Inflammatory macrophage (primary cell): ENCODE data around the gene NAA25.
"Not testable (repeated sequence)": the region's sequence is repeated elsewhere in the genome, so short reads cannot be mapped to it uniquely, and the experiment has no call there.

Experiments
- DNase-seq, 2 donors: peaks; one replicate each; pipeline ENCODE4 v3.0.0-alpha.2; 2020 to 2022

NAA25 gene

GRCh38 chr12:112116232-112117060 lies 7.9 kb upstream of the NAA25 start:
- DNase-seq: peak; percentile 82

DNA sequence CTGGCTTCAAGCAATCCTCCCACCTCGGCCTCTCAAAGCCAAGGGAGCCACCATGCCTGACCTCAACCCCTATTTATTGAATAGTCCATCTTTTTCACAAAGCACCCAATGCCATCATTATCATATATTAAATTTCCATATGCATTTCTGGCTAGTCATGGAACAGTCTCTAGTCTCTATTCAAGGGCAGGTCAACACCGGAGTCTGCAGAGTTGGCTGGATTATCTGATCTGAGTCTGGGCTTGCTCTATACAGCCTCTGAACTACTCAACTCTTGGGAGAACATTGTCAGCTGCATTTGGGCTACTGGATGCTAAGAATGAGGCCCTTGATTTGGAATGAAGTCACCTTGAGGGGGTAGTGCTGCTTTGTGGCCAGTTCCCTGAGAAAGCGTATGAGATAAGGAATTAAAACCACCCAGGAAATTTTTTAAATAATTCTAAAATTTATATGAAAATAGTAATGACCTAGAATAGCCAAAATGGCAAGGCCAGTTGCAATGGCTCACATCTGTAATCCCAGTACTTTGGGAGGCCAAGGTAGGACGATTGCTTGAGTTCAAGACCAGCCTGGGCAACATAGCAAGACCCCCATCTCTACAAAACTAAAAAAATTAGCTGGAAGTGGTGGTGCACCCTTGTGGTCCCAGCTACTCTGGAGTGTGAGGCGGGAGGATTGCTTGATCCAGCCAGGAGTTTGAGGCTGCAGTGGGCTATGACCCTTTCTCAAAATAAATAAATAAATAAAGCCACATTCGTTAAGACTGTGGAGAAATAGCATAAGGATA lies 6.9 kb upstream of the NAA25 start:
- DNase-seq: no peak

- DNase-seq: no peak
Observed at GRCh38 chr12:112112409-112113133, 4.0 kb upstream of the NAA25 start.

- DNase-seq: peak in 1 of 2 donors; percentile 25
Observed at GRCh38 chr12:112111931-112112330, 3.3 kb upstream of the NAA25 start.

DNA sequence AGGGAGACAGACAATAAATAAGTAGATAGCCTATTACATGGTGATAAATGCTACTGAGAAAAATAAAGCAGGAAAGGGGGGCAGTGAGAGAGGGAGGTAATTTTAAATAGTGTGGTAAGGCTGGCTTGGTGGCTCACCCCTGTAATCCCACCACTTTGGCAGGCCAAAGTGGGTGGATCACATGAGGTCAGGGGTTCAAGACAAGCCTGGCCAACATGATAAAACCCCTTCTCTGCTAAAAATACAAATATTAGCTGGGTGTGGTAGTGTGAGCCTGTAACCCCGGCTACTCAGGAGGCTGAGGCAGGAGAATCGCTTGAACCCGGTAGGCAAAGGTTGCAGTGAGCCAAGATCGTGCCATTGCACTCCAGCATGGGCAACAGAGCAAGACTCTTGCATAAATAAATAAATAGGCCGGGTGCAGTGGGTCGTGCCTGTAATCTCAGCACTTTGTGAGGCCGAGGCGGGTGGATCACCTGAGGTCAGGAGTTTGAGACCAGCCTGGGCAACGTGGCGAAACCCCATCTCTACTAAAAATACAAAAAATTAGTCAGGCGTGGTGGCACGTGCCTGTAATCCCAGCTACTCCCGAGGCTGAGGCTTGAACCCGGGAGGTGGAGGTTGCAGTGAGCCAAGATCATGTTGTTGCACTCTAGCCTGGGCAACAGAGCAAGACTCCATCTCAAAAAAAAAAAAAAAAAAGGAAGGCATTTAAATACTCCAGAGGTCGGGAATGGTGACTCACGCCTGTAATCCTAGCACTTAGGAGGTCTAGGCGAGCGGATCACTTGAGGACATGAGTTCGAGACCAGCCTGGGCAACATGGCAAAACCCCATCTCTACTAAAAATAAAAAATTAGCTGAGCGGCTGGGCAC lies 2.4 kb upstream of the NAA25 start:
- DNase-seq: not testable (repeated sequence)

- peak; percentile 71 to 83 for DNase-seq
Observed at GRCh38 chr12:112107306-112108201, 1.0 kb downstream of the NAA25 start.

- no peak for DNase-seq
Observed at GRCh38 chr12:112105891-112106290, 2.7 kb downstream of the NAA25 start.

- no peak for DNase-seq
Observed at GRCh38 chr12:112103758-112104503, 4.7 kb downstream of the NAA25 start.

DNA sequence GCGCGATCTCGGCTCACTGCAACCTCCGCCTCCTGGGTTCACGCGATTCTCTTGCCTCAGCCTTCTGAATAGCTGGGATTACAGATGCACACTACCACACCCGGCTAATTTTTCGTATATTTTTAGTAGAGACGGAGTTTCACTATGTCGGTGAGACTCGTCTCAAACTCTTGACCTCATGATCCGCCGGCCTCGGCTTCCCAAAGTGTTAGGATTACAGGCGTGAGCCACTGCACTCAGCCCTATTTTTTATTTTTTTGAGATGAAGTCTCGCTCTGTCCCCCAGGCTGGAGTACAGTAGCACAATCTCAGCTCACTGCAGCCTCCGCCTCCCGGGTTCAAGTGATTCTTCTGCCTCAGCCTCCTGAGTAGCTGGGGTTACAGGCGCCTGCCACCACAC lies 5.8 kb downstream of the NAA25 start:
- DNase-seq: not testable (repeated sequence)

DNA sequence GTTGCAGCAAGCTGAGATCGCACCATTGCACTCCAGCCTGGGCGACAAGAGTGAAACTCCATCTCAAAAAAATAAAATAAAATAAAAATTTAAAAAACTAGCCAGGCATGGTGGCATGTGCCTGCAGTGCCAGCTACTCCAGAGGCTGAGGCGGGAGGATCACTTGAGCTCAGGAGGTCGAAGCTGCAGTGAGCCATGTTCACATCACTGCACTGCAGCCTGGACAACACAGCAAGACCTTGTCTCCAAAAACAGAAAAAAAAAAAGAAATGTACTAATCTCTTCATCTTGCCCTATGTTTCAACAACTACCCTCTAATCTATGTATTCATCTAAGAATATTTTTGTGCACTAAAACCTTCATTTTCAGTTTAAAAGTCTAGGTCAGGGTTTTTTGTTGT lies 6.5 kb downstream of the NAA25 start:
- no peak for DNase-seq

DNA sequence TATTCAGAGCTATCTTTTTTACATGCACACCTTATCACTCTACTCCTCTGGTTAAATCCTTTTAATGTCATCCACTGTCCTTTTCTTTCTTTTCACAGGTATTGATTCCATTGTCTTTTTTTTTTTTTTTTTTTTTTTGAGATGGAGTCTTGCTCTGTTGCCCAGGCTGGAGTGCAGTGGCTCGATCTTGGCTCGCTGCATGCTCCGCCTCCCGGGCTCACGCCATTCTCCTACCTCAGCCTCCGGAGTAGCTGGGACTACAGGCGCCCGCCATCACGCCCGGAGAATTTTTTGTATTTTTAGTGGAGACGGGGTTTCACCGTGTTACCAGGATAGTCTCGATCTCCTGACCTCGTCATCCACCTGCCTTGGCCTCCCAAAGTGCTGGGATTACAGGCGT lies 8.1 kb downstream of the NAA25 start:
- DNase-seq: not testable (repeated sequence)

- no peak for DNase-seq
Observed at GRCh38 chr12:112097641-112098040, 10.9 kb downstream of the NAA25 start.

- peak; percentile 49 to 75 for DNase-seq
Observed at GRCh38 chr12:112096667-112097066, 11.9 kb downstream of the NAA25 start.

DNA sequence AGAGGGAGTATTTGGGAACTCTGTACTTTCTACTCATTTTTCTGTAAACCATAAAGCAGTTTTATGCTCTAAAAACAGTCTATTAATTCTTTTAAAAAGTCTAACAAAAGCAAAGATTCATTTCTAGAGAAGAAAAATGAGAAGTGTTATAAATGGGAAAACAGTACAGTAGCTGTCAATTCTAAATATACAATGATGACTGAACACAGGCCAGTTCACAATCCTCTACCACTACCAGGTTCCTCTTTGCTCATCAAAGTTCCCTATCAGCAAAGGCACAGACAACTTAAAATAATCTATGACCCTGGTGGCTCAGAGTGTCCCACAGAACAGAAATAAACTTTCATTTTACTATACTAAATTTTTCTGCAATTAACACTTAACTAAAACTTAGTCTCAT lies 12.5 kb downstream of the NAA25 start:
- DNase-seq: peak; percentile 75 to 80

DNA sequence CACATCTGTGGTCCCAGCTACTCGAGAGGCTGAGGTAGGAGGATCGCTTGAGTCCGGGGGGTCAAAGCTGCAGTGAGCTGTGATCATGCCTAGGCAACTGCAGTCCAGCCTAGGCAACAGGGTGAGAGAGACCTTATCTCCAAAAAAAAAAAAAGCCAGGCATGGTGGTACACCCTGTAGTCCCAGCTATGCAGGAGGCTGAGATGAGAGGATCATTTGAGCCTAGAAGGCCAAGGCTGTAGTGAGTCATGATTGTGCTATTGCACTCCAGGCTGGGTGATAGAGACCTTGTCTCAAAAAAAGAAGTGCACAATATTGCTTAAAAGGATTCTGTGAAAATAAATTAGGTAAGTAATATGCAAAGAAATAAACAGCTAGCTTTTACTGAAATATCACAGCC lies 17.0 kb downstream of the NAA25 start:
- DNase-seq: no peak

- no peak for DNase-seq
Observed at GRCh38 chr12:112087851-112088250, 20.7 kb downstream of the NAA25 start.

DNA sequence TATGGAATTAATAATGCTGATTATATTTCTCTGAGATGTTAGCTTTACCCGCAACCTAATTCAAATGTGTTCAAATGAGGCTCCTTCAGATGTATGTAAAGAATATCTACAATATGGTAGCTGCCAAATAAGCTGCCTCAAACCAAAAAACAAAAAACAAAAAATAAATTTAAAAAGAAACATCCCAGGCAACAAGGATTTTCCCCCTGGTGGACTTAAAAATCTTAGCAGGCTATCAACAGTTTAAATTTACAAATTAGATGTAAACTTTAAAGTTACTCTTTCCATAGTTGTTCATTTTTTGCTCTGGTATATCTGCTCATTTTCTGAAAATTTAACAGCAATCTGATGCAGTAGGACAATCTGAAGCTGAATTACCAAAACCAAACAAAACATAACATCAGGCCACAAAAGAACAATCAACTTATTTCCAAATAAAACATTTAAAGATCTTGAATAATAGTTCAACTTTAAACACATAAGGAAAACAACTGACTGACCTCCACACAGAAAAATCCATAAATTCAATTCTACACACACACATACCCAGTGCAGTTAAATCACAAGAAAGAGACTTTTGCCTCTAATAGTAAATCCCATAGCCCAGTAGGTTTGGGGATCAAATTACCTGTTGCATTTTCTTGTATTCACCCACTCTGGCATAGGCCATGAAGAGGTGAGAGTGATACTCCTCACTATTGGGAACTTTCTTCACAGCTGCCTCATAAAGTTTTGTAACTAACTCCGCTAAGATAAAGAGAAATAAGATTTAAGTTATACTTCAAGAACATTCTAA lies 21.3 kb downstream of the NAA25 start:
- DNase-seq: no peak

GRCh38 chr12:112066566-112066965 lies 42.0 kb downstream of the NAA25 start:
- DNase-seq: no peak

DNA sequence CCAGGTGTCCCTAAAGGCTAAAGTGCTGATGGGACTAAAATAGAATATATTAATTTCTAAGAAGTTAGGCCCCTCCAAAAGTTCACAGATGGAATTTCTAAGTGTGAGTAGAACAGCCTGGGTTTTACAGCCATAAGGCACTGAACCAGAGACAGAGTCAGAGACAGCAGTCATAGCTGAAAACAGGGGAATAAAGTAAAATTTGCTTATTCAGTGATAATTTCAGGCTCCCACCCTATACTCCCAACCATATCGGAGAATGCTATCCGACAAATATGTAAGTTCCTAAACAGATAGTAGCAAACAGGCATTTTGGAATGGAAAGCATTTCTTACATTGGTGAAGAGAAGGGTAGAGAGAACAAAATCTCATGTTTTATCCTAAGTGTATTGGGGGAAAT lies 45.3 kb downstream of the NAA25 start:
- DNase-seq: no peak
